OCI-LY3 (cell line): ENCODE data around the gene ZNF518A.
"Not testable (repeated sequence)": the region's sequence is repeated elsewhere in the genome, so short reads cannot be mapped to it uniquely, and the experiment has no call there.

Experiments used
- H2AFZ ChIP-seq: fragments of 200-600, 300-600 bp; shearing (Covaris generic); 2 replicates; pipeline ENCODE4 v1.6.0; 2014; ENCODE audit warnings: antibody characterized with exemption, low read depth, low read length
- H3K27ac ChIP-seq: fragments of 200-600, 300-600 bp; sonication (generic); 2 replicates; pipeline ENCODE4 v1.5.1; 2014; ENCODE audit warnings: mild to moderate bottlenecking, low read length, moderate library complexity, mixed read lengths
- H3K27me3 ChIP-seq: fragments of 200-600, 300-600 bp; sonication (generic); 2 replicates; pipeline ENCODE4 v1.6.1; 2014; ENCODE audit warnings: low read depth, low read length, mixed read lengths
- H3K36me3 ChIP-seq: fragments of 200-600, 300-600 bp; sonication (generic); replicated peaks from 2 replicates; pipeline ENCODE3; 2014; ENCODE audit warnings: low read depth, low read length, mixed read lengths
- H3K4me1 ChIP-seq: fragments of 300-600, 200-600 bp; sonication (generic); 2 replicates; pipeline ENCODE4 v1.6.1; 2014; ENCODE audit warnings: low read length, mixed read lengths
- H3K4me2 ChIP-seq: fragments of 200-600, 300-600 bp; sonication (generic); 2 replicates; pipeline ENCODE4 v1.6.1; 2014; ENCODE audit warnings: low read length, mixed read lengths
- H3K4me3 ChIP-seq: fragments of 300-600, 200-600 bp; sonication (generic); 2 replicates; pipeline ENCODE4 v1.5.1; 2014; ENCODE audit warnings: antibody characterized with exemption, mild to moderate bottlenecking, low read length, moderate library complexity
- H3K79me2 ChIP-seq: fragments of 300-600, 200-600 bp; shearing (Covaris generic); 2 replicates; pipeline ENCODE4 v1.6.1; 2014; ENCODE audit warnings: mild to moderate bottlenecking, low read length, mixed read lengths
- H3K9ac ChIP-seq: fragments of 300-600, 200-600 bp; shearing (Covaris generic); 2 replicates; pipeline ENCODE4 v1.6.0; 2014; ENCODE audit warnings: mild to moderate bottlenecking, low read length, moderate library complexity
- H3K9me3 ChIP-seq: fragments of 200-600, 300-600 bp; shearing (Covaris generic); 2 replicates; pipeline ENCODE4 v1.6.1; 2014; ENCODE audit warnings: low read length, mixed read lengths; ENCODE audit not compliant: insufficient read depth
- H4K20me1 ChIP-seq: fragments of 200-600, 300-600 bp; sonication (generic); 2 replicates; pipeline ENCODE4 v1.6.1; 2016; ENCODE audit warnings: low read length, mixed read lengths; ENCODE audit not compliant: insufficient read depth
- EZH2phosphoT487 ChIP-seq: fragments of 200-600 bp; shearing (Covaris generic); IDR thresholded peaks from 2 replicates; pipeline ENCODE4 v1.6.1; 2018; ENCODE audit warnings: antibody characterized with exemption, mixed run types, low read depth
- TF ChIP-seq, protein P1 (sequence below): fragments of 200-600, 300-600 bp; sonication (generic); IDR thresholded peaks from 2 replicates; pipeline ENCODE4 v1.5.1; 2014; ENCODE audit warnings: antibody characterized with exemption, low read length, low read depth

Gene ZNF518A

GRCh38 chr10:96172666-96173065 lies 42.6 kb downstream of the ZNF518A start:
- Histone ChIP-seq H3K4me2 (no peak overlapping the region), H3K27ac (no peak overlapping the region), H3K36me3 (peaks cover 14% of the 10 kb centered on the region), H3K9ac (no peak overlapping the region), H3K4me3 (no peak overlapping the region), H3K4me1 (peaks cover 8% of the 10 kb centered on the region; the same call in 1 of the 2 replicates), H3K27me3 (no peaks in the 10 kb centered on the region), H3K79me2 (no peaks in the 10 kb centered on the region), H4K20me1 (no peaks in the 10 kb centered on the region), H2AFZ (no peak overlapping the region), H3K9me3 (peaks cover 23% of the 10 kb centered on the region; the same call in 1 of the 2 replicates)
- no peak for TF ChIP-seq EZH2phosphoT487
- TF ChIP-seq, protein P1, sequence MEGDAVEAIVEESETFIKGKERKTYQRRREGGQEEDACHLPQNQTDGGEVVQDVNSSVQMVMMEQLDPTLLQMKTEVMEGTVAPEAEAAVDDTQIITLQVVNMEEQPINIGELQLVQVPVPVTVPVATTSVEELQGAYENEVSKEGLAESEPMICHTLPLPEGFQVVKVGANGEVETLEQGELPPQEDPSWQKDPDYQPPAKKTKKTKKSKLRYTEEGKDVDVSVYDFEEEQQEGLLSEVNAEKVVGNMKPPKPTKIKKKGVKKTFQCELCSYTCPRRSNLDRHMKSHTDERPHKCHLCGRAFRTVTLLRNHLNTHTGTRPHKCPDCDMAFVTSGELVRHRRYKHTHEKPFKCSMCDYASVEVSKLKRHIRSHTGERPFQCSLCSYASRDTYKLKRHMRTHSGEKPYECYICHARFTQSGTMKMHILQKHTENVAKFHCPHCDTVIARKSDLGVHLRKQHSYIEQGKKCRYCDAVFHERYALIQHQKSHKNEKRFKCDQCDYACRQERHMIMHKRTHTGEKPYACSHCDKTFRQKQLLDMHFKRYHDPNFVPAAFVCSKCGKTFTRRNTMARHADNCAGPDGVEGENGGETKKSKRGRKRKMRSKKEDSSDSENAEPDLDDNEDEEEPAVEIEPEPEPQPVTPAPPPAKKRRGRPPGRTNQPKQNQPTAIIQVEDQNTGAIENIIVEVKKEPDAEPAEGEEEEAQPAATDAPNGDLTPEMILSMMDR: no peak

- Histone ChIP-seq H2AFZ (no peak overlapping the region), H3K4me1 (no peaks in the 10 kb centered on the region), H3K9ac (no peak overlapping the region), H3K4me2 (no peak overlapping the region), H3K27me3 (no peaks in the 10 kb centered on the region), H3K79me2 (no peaks in the 10 kb centered on the region), H4K20me1 (no peaks in the 10 kb centered on the region), H3K27ac (no peak overlapping the region), H3K4me3 (no peak overlapping the region), H3K36me3 (no peaks in the 10 kb centered on the region), H3K9me3 (peaks cover 10% of the 10 kb centered on the region; the same call in 1 of the 2 replicates)
- no peak for TF ChIP-seq EZH2phosphoT487
- TF ChIP-seq, protein P1: no peak
Measured at GRCh38 chr10:96176985-96177384, 46.9 kb downstream of the ZNF518A start.

DNA sequence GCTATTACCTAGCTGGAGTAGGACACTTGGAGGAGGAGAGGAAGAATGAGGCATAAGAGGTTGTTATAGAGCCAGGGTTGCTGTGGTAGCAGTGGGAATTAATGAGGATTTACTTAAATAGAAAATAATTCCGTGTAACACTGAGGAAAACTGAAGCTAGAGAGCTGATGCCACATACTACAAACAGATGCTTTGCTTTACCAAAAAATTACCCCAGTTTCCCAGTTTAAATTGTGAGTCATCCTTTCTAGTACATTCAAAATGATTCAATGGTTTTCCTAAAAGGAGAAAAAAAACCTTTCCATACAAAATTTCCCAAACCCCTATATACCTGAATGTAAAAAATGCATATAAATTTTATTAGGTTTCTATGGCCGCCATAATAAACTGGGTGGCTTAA lies 58.3 kb downstream of the ZNF518A start:
- Histone ChIP-seq H3K9me3 (no peaks in the 10 kb centered on the region), H3K27ac (no peak overlapping the region), H2AFZ (no peak overlapping the region), H3K4me1 (no peaks in the 10 kb centered on the region), H4K20me1 (no peaks in the 10 kb centered on the region), H3K79me2 (no peaks in the 10 kb centered on the region), H3K9ac (no peak overlapping the region), H3K4me2 (no peak overlapping the region), H3K4me3 (no peak overlapping the region), H3K27me3 (no peaks in the 10 kb centered on the region), H3K36me3 (peaks cover 31% of the 10 kb centered on the region)
- TF ChIP-seq, protein P1: no peak

DNA sequence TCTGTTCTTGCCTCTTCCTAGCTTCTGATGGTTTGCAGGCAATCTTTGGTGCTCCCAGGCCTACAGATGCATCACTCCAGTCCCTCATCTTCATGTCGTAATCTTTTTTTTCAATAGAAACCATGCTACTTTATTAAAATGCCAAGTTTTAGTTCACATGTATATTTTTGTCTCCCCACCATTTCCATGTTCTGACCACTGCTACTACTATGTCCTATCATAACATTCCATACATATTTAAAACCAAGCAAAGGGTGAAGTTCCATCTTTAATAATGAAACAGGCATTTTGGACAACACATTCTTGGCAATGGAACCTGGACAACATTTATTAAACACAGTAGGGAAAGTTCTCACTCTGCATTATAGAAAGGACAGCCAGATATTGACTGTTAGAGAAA lies 58.8 kb downstream of the ZNF518A start:
- Histone ChIP-seq H2AFZ (no peak overlapping the region), H4K20me1 (no peaks in the 10 kb centered on the region), H3K27ac (no peak overlapping the region), H3K4me3 (no peak overlapping the region), H3K9ac (no peak overlapping the region), H3K79me2 (no peaks in the 10 kb centered on the region), H3K36me3 (peaks cover 36% of the 10 kb centered on the region), H3K4me2 (no peak overlapping the region), H3K4me1 (no peaks in the 10 kb centered on the region), H3K9me3 (no peaks in the 10 kb centered on the region), H3K27me3 (no peaks in the 10 kb centered on the region)
- TF ChIP-seq, protein P1: no peak
- no peak for TF ChIP-seq EZH2phosphoT487

GRCh38 chr10:96189505-96189904 lies 59.4 kb downstream of the ZNF518A start:
- not testable (repeated sequence) for H3K27ac ChIP-seq, H3K4me3 ChIP-seq, H3K9me3 ChIP-seq, H4K20me1 ChIP-seq, H2AFZ ChIP-seq, H3K4me2 ChIP-seq, H3K27me3 ChIP-seq, H3K9ac ChIP-seq, H3K79me2 ChIP-seq, H3K4me1 ChIP-seq
- peaks cover 42% of the 10 kb centered on the region for H3K36me3 ChIP-seq
